GM21423 (cell line): Measurements from ENCODE around the gene WDR27.
"Not testable (repeated sequence)": the region's sequence is repeated elsewhere in the genome, so short reads cannot be mapped to it uniquely, and the experiment has no call there.

ENCODE experiments used
- ATAC-seq: cut with Tn5 transposase; IDR thresholded peaks from one replicate; pipeline ENCODE4 v1.9.1; 2021; ENCODE audit warnings: mild to moderate bottlenecking, moderate library complexity; ENCODE audit not compliant: unreplicated experiment

WDR27 gene

GRCh38 chr6:169710009-169710408 is 8.2 kb upstream of the WDR27 start:
- ATAC-seq, result no peak

GRCh38 chr6:169709293-169709692 is 7.5 kb upstream of the WDR27 start:
- no peak for ATAC-seq

- no peak for ATAC-seq
These were observed 5.9 kb upstream of the WDR27 start for GRCh38 chr6:169707772-169708171.

GRCh38 chr6:169702840-169703246 is 1.0 kb upstream of the WDR27 start:
- ATAC-seq, result peak; percentile 16

- ATAC-seq, result peak; percentile 2
These were observed 397 bp downstream of the WDR27 start for GRCh38 chr6:169701311-169701953.

GRCh38 chr6:169700296-169700695 is 1.5 kb downstream of the WDR27 start:
- no peak for ATAC-seq

GRCh38 chr6:169697115-169697514 is 4.7 kb downstream of the WDR27 start:
- ATAC-seq, result not testable (repeated sequence)

- no peak for ATAC-seq
These were observed 6.7 kb downstream of the WDR27 start for GRCh38 chr6:169695131-169695530.

- no peak for ATAC-seq
These were observed 9.3 kb downstream of the WDR27 start for GRCh38 chr6:169692516-169692915.

GRCh38 chr6:169691260-169691659 is 10.6 kb downstream of the WDR27 start:
- no peak for ATAC-seq

GRCh38 chr6:169689287-169689686 is 12.5 kb downstream of the WDR27 start:
- ATAC-seq, result no peak

GRCh38 chr6:169685860-169686259 is 16.0 kb downstream of the WDR27 start:
- ATAC-seq, result no peak

GRCh38 chr6:169684056-169684455 is 17.8 kb downstream of the WDR27 start:
- no peak for ATAC-seq

GRCh38 chr6:169678342-169678741 is 23.5 kb downstream of the WDR27 start:
- ATAC-seq, result no peak

- ATAC-seq, result no peak
These were observed 24.7 kb downstream of the WDR27 start for GRCh38 chr6:169677096-169677495.

- no peak for ATAC-seq
These were observed 26.8 kb downstream of the WDR27 start for GRCh38 chr6:169675011-169675410.

- no peak for ATAC-seq
These were observed 30.3 kb downstream of the WDR27 start for GRCh38 chr6:169671563-169671962.

- no peak for ATAC-seq
These were observed 31.9 kb downstream of the WDR27 start for GRCh38 chr6:169669889-169670288.

GRCh38 chr6:169669147-169669546 is 32.7 kb downstream of the WDR27 start:
- ATAC-seq, result no peak

GRCh38 chr6:169668203-169668847 is 33.5 kb downstream of the WDR27 start:
- no peak for ATAC-seq

- ATAC-seq, result no peak
These were observed 34.1 kb downstream of the WDR27 start for GRCh38 chr6:169667716-169668115.

GRCh38 chr6:169666441-169666840 is 35.4 kb downstream of the WDR27 start:
- ATAC-seq, result no peak

- no peak for ATAC-seq
These were observed 36.5 kb downstream of the WDR27 start for GRCh38 chr6:169665289-169665688.
